ENCODE data around the gene FFAR1.

- TF ChIP-seq CTCF (IDR thresholded peaks at IDR 0.05) (no peak), POLR2AphosphoS5 (IDR thresholded peaks at IDR 0.05) (no peak), EP300 (IDR thresholded peaks at IDR 0.05) (no peak)
Measured at GRCh38 chr19:35300339-35300649, 47.4 kb upstream of the FFAR1 start.
